ENCODE data around the gene ABL2. TPM values are rescaled to one million over a fixed set of nuclear protein-coding genes. Genes with fewer than 3 reads are reported as not detected.

ABL2 gene
- total RNA-seq, 4 donors from 2014 or later: 3.3 to 12.0 (median 6.2) TPM

DNA sequence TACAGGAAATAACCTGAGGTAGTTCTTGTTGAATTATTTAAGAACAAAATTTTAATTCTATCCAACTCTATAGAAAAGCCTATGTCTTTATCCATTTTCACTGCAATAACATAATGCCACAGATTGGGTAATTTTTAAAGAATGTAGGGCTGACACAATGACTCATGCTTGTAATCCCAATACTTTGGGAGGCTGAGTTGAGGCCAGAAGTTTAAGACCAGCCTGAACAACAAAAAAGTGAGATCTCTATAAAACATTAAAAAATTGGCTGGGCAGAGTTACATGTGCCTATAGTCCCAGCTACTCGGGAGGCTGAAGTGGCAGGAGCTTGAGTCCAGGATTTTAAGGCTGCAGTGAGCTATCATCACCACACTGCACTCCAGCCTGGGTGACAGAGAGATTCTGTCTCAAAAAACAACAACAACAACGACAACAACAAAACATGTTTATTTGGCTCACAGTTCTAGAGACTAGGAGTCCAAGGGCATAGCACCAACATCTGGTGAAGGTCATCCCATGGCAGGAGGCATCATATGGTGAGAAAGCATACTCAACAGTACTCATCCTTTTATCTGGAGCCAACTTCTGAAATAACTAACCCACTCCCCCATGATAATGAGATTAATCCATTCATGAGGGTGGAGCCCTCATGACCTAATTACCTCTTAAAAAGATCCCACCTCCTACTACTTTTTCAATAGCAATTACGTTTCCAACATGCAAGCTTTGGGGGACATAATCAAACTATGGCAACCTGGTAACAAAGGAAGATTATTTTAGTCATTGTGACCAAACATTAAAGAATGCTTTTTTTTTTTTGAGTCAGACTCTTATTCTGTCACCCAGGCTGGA, 59.6 kb downstream of the ABL2 start:
- 61 to 64% methylated on average over 3 of the region's 3 CpGs for WGBS, 2 donors
- Histone ChIP-seq H3K27ac (peak overlapping the region in 2 of 4 donors; percentile 7 to 51), H3K4me3 (no peak overlapping the region), H3K9me3 (no peaks in the 10 kb centered on the region), H3K27me3 (no peaks in the 10 kb centered on the region), H3K4me1 (peaks cover under 1 to 12% (median 8%) of the 10 kb centered on the region in 3 donors), H3K36me3 (no peaks in the 10 kb centered on the region)
- DNase-seq: no peak
- intact Hi-C loops (cut with DNase I): no loop called here
- TF ChIP-seq, protein P1, sequence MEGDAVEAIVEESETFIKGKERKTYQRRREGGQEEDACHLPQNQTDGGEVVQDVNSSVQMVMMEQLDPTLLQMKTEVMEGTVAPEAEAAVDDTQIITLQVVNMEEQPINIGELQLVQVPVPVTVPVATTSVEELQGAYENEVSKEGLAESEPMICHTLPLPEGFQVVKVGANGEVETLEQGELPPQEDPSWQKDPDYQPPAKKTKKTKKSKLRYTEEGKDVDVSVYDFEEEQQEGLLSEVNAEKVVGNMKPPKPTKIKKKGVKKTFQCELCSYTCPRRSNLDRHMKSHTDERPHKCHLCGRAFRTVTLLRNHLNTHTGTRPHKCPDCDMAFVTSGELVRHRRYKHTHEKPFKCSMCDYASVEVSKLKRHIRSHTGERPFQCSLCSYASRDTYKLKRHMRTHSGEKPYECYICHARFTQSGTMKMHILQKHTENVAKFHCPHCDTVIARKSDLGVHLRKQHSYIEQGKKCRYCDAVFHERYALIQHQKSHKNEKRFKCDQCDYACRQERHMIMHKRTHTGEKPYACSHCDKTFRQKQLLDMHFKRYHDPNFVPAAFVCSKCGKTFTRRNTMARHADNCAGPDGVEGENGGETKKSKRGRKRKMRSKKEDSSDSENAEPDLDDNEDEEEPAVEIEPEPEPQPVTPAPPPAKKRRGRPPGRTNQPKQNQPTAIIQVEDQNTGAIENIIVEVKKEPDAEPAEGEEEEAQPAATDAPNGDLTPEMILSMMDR (IDR thresholded peaks at IDR 0.05): no peak
- no peak for TF ChIP-seq POLR2A (IDR thresholded peaks at IDR 0.05)

DNA sequence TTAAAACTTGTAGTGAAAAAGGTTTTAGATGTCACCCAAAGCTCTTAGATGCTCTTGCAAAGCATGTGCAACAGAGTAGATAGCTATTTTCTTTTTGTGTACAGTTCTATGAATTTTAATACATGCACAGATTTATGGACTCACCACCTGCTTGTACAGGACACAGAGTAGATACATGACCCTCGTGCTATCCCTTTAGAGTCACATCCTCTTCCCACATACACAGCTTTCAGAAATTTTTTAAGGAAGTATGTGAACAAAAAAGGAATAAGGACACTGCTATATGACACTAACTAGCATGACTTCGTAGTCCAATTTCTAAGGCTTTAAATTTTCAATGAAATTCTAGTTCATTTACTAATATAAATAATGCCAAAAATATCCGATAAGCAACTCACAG, 60.9 kb downstream of the ABL2 start:
- Histone ChIP-seq H3K27me3 (no peaks in the 10 kb centered on the region), H3K36me3 (no peaks in the 10 kb centered on the region), H3K27ac (no peak overlapping the region), H3K9me3 (no peaks in the 10 kb centered on the region), H3K4me3 (no peak overlapping the region), H3K4me1 (peaks cover 0 to 11% (median 8%) of the 10 kb centered on the region in 3 donors)
- TF ChIP-seq, protein P1 (IDR thresholded peaks at IDR 0.05): no peak
- TF ChIP-seq POLR2A (IDR thresholded peaks at IDR 0.05): no peak
- intact Hi-C loops (cut with DNase I): no loop called here
- DNase-seq: no peak
- 64 to 85% methylated on average over 3 of the region's 3 CpGs for WGBS, 2 donors

DNA sequence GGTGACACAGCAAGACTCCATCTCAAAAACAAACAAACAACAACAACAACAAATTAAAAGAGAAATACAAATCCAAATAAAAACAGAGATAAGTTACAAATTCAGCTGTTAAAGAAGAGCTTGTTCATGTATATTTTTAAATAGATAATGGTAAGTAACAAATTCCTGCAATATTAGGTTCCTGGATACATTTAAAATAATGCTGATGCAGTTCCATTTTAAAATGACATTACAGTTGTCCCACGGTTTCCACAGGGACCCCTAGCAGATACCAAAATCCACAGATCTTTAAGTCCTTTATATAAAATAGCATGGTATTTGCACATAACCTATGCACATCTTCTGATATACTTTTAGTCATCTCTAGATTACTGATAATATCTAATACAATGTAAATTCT, 61.5 kb downstream of the ABL2 start:
- DNase-seq: no peak
- H3K27ac ChIP-seq: no peak overlapping the region
- H3K36me3 ChIP-seq: no peaks in the 10 kb centered on the region
- H3K4me3 ChIP-seq: no peak overlapping the region
- intact Hi-C loops (cut with DNase I): no loop called here
- H3K9me3 ChIP-seq: no peaks in the 10 kb centered on the region
- H3K4me1 ChIP-seq: peaks cover 0 to 11% (median 8%) of the 10 kb centered on the region in 3 donors
- no peak for TF ChIP-seq POLR2A (IDR thresholded peaks at IDR 0.05)
- 68 to 75% methylated on average over 1 of the region's 1 CpG for WGBS, 2 donors
- no peaks in the 10 kb centered on the region for H3K27me3 ChIP-seq

DNA sequence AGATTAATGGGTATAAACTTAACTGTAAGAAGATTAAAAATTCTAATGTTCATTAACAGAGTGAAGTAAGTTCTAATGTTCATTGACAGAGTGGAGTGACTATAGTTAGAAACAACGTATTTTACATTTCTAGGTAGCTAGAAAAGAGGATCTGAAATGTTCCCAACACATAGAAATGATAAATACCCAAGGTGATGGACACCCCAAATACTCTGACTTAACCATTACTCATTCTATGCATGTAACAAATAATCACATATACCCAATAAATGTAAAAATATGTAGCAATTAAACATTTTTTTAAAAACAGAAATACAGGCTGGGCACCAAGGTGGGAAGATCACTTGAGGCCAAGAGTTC, 62.1 kb downstream of the ABL2 start:
- Histone ChIP-seq H3K9me3 (no peaks in the 10 kb centered on the region), H3K36me3 (no peaks in the 10 kb centered on the region), H3K27me3 (no peaks in the 10 kb centered on the region), H3K27ac (no peak overlapping the region), H3K4me1 (peaks cover 0 to 11% (median 8%) of the 10 kb centered on the region in 3 donors), H3K4me3 (no peak overlapping the region)
- intact Hi-C loops (cut with DNase I): no loop called here
- DNase-seq: no peak
- TF ChIP-seq, protein P1 (IDR thresholded peaks at IDR 0.05): no peak
- no peak for TF ChIP-seq POLR2A (IDR thresholded peaks at IDR 0.05)
- WGBS, 2 donors: 76 to 83% methylated on average over 1 of the region's 1 CpG

DNA sequence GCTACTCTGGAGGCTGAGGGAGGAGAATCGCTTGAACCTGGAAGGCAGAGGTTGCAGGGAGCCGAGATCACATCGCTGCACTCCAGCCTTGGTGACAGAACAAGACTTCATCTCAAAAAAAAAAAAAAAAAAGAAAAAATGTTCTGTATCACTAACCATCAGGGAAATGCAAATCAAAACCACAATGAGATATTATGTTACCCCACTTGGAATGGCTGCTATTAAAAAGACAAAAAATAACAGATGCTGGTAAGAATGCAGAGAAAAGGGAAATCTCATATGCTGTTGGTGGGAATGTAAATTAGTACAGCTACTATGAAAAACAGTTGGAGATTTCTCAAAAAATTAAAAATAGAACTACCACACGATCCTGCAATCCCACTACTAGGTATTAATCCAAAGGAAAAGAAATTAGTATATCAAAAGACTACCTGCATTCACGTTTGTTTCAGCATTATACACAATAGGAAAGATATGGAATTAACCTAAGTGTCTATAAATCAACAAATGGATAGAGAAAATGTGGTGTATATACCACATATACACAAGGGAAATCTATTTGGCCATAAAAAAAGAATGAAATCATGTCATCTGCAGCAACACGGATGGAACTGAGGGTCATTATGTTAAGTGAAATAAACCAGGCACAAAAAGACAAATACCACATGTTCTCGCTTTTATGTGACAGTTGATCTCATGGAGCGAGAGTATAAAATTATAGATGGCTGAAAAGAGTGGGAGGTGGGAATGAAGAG, 62.6 kb downstream of the ABL2 start:
- H3K4me3 ChIP-seq: no peak overlapping the region
- 66 to 75% methylated on average over 5 to 8 of the region's 8 CpGs for WGBS, 2 donors
- TF ChIP-seq, protein P1 (IDR thresholded peaks at IDR 0.05): no peak
- TF ChIP-seq POLR2A (IDR thresholded peaks at IDR 0.05): no peak
- H3K4me1 ChIP-seq: peaks cover 0 to 11% (median 8%) of the 10 kb centered on the region in 3 donors
- intact Hi-C loops (cut with DNase I): no loop called here
- no peaks in the 10 kb centered on the region for H3K36me3 ChIP-seq
- no peaks in the 10 kb centered on the region for H3K9me3 ChIP-seq
- DNase-seq: no peak
- no peaks in the 10 kb centered on the region for H3K27me3 ChIP-seq
- no peak overlapping the region for H3K27ac ChIP-seq
